IPS-18a (cell line): ENCODE data around the gene UBAC2.

ENCODE experiments used
- H3K27ac ChIP-seq: one replicate; pipeline ENCODE4 v1.5.1; 2013; ENCODE audit warnings: low read length
- H3K27me3 ChIP-seq: one replicate; pipeline ENCODE4 v1.6.1; 2013; ENCODE audit warnings: mild to moderate bottlenecking, low read length; ENCODE audit not compliant: control insufficient read depth, insufficient read depth
- H3K36me3 ChIP-seq: one replicate; pipeline ENCODE4 v1.6.1; 2013; ENCODE audit warnings: low read depth, low read length; ENCODE audit not compliant: control insufficient read depth
- H3K4me1 ChIP-seq: one replicate; pipeline ENCODE4 v1.6.1; 2013; ENCODE audit warnings: low read depth, low read length; ENCODE audit not compliant: control insufficient read depth
- H3K4me3 ChIP-seq: one replicate; pipeline ENCODE4 v1.5.1; 2013; ENCODE audit warnings: low read length
- H3K9ac ChIP-seq: one replicate; pipeline ENCODE4 v1.6.1; 2013; ENCODE audit warnings: mild to moderate bottlenecking, low read length, moderate library complexity
- H3K9me3 ChIP-seq: one replicate; pipeline ENCODE4 v1.6.1; 2013; ENCODE audit warnings: low read depth, low read length; ENCODE audit not compliant: control insufficient read depth

The UBAC2 gene

GRCh38 chr13:99200432-99201167 is at the start of gene UBAC2:
Gene UBAC2, plus strand, starts transcription at chr13:99200854. Its CDS starts 55 bp downstream, at chr13:99200909.
- peak within 1 kb of the TSS; percentile 96 for H3K4me3 ChIP-seq
- H3K4me1 ChIP-seq = peaks cover 3% of the 10 kb centered on the region
- H3K27me3 ChIP-seq = no peaks in the 10 kb centered on the region
- H3K9ac ChIP-seq = peak within 1 kb of the TSS; percentile 99
- no peaks in the 10 kb centered on the region for H3K9me3 ChIP-seq
- H3K36me3 ChIP-seq = no peaks in the 10 kb centered on the region
- peak within 1 kb of the TSS; percentile 93 for H3K27ac ChIP-seq

GRCh38 chr13:99151516-99151915 is 49.1 kb upstream of the UBAC2 start:
- H3K27me3 ChIP-seq = no peaks in the 10 kb centered on the region
- no peak overlapping the region for H3K9ac ChIP-seq
- no peak overlapping the region for H3K27ac ChIP-seq
- no peaks in the 10 kb centered on the region for H3K36me3 ChIP-seq
- no peak overlapping the region for H3K4me3 ChIP-seq
- no peaks in the 10 kb centered on the region for H3K4me1 ChIP-seq
- no peaks in the 10 kb centered on the region for H3K9me3 ChIP-seq

DNA sequence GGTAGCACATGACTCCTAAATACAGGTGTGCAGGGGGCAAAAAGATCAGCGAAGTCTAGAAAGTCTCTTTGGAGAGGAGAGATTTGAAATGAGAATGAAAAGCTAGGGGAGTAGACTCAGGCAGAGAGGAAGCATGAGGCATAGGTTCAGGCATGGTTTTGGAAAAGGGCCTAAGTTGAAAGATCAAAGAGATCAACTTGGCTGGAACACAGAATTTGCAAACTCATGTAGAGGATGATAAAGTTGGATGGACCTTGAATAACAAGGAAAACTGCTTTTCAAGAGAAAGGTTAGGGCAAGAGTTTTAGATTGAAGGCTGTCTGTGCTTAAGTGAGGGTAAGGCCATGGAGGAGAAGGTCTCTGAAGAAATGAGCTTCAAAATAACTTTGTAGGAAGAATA is 47.4 kb upstream of the UBAC2 start:
- Histone ChIP-seq H3K36me3 (no peaks in the 10 kb centered on the region), H3K4me1 (no peaks in the 10 kb centered on the region), H3K4me3 (no peak overlapping the region), H3K27me3 (no peaks in the 10 kb centered on the region), H3K27ac (no peak overlapping the region), H3K9ac (no peak overlapping the region), H3K9me3 (no peaks in the 10 kb centered on the region)

DNA sequence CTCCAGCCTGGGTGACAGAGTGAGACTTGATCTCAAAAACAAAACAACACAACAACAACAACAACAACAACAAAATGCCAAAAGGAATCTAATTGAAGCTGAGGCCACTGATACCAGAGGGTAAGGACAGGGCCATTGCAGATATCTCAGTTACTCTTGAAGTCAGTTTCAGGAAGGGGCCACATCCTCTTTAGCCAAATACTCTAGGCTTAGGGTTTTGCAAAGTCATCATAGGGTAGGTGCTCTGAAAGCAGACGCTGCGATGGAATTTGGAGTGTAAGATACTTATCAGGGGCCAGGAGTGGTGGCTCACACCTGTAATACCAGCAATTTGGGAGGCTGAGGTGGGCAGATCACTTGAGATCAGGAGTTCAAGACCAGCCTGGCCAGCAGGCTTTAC is 46.6 kb upstream of the UBAC2 start:
- no peak overlapping the region for H3K27ac ChIP-seq
- H3K4me3 ChIP-seq = no peak overlapping the region
- no peaks in the 10 kb centered on the region for H3K27me3 ChIP-seq
- no peaks in the 10 kb centered on the region for H3K9me3 ChIP-seq
- H3K4me1 ChIP-seq = no peaks in the 10 kb centered on the region
- no peaks in the 10 kb centered on the region for H3K36me3 ChIP-seq
- no peak overlapping the region for H3K9ac ChIP-seq

GRCh38 chr13:99155821-99156220 is 44.8 kb upstream of the UBAC2 start:
- Histone ChIP-seq H3K27ac (no peak overlapping the region), H3K27me3 (no peaks in the 10 kb centered on the region), H3K4me1 (no peaks in the 10 kb centered on the region), H3K36me3 (no peaks in the 10 kb centered on the region), H3K9ac (no peak overlapping the region), H3K9me3 (no peaks in the 10 kb centered on the region), H3K4me3 (no peak overlapping the region)

DNA sequence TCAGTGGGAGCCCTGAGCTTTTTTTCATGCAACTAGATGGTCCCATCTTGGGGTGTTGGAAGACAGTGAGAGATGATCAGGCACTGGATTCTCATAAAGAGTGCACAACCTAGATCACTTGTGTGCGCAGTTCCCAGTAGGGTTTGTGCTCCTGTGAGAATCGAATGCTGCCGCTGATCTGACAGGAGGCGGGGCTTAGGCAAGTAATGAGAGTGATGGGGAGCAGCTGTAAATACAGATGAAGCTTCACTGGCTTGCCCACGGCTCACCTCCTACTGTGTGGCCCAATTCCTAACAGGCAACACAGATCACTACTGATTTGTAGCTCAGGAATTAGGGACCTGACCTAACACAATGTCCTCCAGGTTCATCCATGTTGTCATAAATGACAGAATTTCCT is 43.6 kb upstream of the UBAC2 start:
- no peaks in the 10 kb centered on the region for H3K9me3 ChIP-seq
- no peaks in the 10 kb centered on the region for H3K27me3 ChIP-seq
- no peak overlapping the region for H3K4me3 ChIP-seq
- H3K27ac ChIP-seq = no peak overlapping the region
- H3K9ac ChIP-seq = no peak overlapping the region
- H3K4me1 ChIP-seq = no peaks in the 10 kb centered on the region
- no peaks in the 10 kb centered on the region for H3K36me3 ChIP-seq

GRCh38 chr13:99158846-99159245 is 41.8 kb upstream of the UBAC2 start:
- no peaks in the 10 kb centered on the region for H3K9me3 ChIP-seq

GRCh38 chr13:99159331-99160061 is 41.2 kb upstream of the UBAC2 start:
- H3K9ac ChIP-seq = no peak overlapping the region
- no peaks in the 10 kb centered on the region for H3K27me3 ChIP-seq
- H3K9me3 ChIP-seq = no peaks in the 10 kb centered on the region
- H3K27ac ChIP-seq = no peak overlapping the region
- H3K4me1 ChIP-seq = no peaks in the 10 kb centered on the region
- H3K4me3 ChIP-seq = no peak overlapping the region
- H3K36me3 ChIP-seq = no peaks in the 10 kb centered on the region

More at GRCh38 chr13:99158846-99159245, 41.8 kb upstream of the UBAC2 start:
- Histone ChIP-seq H3K4me1 (no peaks in the 10 kb centered on the region), H3K4me3 (no peak overlapping the region), H3K36me3 (no peaks in the 10 kb centered on the region), H3K27ac (no peak overlapping the region), H3K9ac (no peak overlapping the region), H3K27me3 (no peaks in the 10 kb centered on the region)

DNA sequence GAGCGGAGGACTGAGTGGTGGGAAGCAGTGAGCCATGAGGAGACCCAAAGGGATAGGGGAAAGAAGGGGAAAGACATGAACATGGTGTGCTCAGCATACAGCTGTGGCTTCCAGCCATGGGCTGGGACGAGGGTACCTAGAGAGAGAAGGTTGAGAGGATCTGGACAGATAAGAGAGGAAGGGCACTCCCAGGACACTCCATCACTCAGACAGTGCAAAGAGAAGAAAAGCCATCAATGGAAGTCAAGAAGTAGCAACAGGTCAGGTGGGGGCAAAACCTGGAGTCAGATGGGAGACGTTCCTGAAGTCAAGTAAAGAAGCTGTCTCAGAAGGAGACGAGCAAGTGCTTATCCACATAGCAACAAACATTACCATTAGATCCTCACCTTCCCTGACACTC is 40.2 kb upstream of the UBAC2 start:
- Histone ChIP-seq H3K9me3 (no peaks in the 10 kb centered on the region), H3K4me3 (no peak overlapping the region), H3K36me3 (no peaks in the 10 kb centered on the region), H3K27me3 (no peaks in the 10 kb centered on the region), H3K9ac (no peak overlapping the region), H3K4me1 (no peaks in the 10 kb centered on the region), H3K27ac (no peak overlapping the region)

GRCh38 chr13:99161512-99161911 is 39.1 kb upstream of the UBAC2 start:
- no peak overlapping the region for H3K27ac ChIP-seq
- no peaks in the 10 kb centered on the region for H3K4me1 ChIP-seq
- no peaks in the 10 kb centered on the region for H3K36me3 ChIP-seq
- H3K4me3 ChIP-seq = no peak overlapping the region
- H3K27me3 ChIP-seq = no peaks in the 10 kb centered on the region
- no peak overlapping the region for H3K9ac ChIP-seq
- H3K9me3 ChIP-seq = no peaks in the 10 kb centered on the region

GRCh38 chr13:99162567-99163361 is 37.9 kb upstream of the UBAC2 start:
- H3K27ac ChIP-seq = no peak overlapping the region
- no peaks in the 10 kb centered on the region for H3K4me1 ChIP-seq
- no peaks in the 10 kb centered on the region for H3K9me3 ChIP-seq
- no peak overlapping the region for H3K9ac ChIP-seq
- H3K27me3 ChIP-seq = no peaks in the 10 kb centered on the region
- no peaks in the 10 kb centered on the region for H3K36me3 ChIP-seq
- no peak overlapping the region for H3K4me3 ChIP-seq
